GM10248 (cell line): ENCODE data around the gene ENHO.

Experiments used
- CTCF ChIA-PET: fragments of 300-600 bp; sonication (Branson Sonifier 250); formaldehyde crosslinking; extraction: SDS; loops from one replicate; lab custom pipeline; 2021; ENCODE audit warnings: antibody characterized with exemption; lab: Yijun Ruan, JAX
- POLR2A ChIA-PET: fragments of 350-650 bp; sonication (Branson Sonifier 250); formaldehyde crosslinking; extraction: SDS; loops from one replicate; lab custom pipeline; 2020; ENCODE audit warnings: antibody characterized with exemption; lab: Yijun Ruan, JAX
- DNase-seq: peaks from one replicate; pipeline ENCODE4 v3.0.0; 2012; ENCODE audit errors: extremely low spot score
- TF ChIP-seq, protein P1 (sequence below): IDR thresholded peaks from 2 replicates; pipeline ENCODE4 v1.5.1; 2012; ENCODE audit warnings: mild to moderate bottlenecking, low read depth; ENCODE audit errors: extremely low read depth, missing control alignments, control extremely low read depth

Gene ENHO

DNA sequence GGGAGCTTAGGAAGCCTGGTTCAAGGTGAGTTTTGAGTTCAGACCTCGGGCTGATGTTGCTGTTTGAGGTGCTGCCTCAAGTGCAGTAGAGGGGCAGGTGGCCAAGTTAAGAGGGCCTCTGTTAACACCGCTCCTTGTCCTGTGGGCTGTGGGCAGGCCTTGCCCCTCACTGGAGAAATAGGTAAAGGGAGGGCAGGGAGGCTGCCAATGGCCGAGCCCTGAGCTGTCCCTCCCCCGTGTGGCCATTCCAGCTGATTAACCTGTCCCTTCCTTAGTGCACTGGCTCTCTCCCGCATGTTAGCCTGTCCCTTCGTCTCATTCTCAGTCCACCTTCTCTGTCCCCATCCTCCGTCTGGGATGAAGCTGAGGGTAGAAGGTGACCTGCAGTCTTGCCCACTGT is 45.3 kb upstream of the ENHO start:
- TF ChIP-seq, protein P1, sequence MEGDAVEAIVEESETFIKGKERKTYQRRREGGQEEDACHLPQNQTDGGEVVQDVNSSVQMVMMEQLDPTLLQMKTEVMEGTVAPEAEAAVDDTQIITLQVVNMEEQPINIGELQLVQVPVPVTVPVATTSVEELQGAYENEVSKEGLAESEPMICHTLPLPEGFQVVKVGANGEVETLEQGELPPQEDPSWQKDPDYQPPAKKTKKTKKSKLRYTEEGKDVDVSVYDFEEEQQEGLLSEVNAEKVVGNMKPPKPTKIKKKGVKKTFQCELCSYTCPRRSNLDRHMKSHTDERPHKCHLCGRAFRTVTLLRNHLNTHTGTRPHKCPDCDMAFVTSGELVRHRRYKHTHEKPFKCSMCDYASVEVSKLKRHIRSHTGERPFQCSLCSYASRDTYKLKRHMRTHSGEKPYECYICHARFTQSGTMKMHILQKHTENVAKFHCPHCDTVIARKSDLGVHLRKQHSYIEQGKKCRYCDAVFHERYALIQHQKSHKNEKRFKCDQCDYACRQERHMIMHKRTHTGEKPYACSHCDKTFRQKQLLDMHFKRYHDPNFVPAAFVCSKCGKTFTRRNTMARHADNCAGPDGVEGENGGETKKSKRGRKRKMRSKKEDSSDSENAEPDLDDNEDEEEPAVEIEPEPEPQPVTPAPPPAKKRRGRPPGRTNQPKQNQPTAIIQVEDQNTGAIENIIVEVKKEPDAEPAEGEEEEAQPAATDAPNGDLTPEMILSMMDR = no peak
- ChIA-PET CTCF (no interaction called here), POLR2A (no interaction called here)
- DNase-seq = no peak

DNA sequence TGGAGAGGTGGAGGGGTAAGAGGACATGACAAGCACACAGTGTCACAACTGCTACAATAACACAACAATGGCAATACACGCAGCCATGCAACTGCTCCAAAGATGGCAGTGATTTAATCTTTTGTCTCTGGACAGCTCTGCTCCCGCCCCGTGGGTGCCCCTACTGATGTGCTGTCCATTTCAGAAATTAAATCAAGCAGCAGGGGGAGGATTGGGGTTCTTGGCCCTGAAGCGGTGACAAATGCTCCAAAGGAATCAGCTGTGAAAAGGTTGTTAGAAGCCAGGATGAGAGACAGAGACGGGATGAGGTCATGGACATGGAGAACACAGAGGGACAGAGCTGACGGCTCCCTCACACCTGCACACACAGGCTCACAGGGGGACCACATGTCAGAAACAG is 44.2 kb upstream of the ENHO start:
- TF ChIP-seq, protein P1 = no peak
- no peak for DNase-seq
- ChIA-PET CTCF (interaction anchor here (1.7 kb wide), 1 partner anchor 19 kb away, joined by 4 read pairs; no protein-coding TSS in a partner anchor), POLR2A (no interaction called here)

DNA sequence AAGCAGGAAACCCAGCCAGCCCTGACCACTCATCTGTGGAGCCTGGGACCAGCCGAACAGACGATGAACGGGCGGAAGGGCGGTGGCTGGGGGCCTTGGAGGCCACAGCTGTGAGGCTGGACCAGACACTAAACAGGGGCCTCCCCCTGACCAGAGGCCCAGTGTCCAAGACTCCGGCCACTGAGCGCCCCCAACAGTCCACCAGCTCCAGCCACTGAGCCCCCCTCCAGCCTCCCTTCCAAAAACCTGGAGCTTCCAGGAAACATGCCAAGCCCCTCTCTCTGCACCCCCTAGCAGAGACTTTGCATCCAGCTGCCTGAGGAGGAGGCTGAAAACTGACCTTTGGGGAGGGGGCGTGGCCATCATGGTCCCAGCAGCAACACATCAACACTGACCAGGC is 43.5 kb upstream of the ENHO start:
- ChIA-PET CTCF (interaction anchor here (1.7 kb wide), 1 partner anchor 18 kb away, joined by 4 read pairs; no protein-coding TSS in a partner anchor), POLR2A (no interaction called here)
- DNase-seq = no peak
- TF ChIP-seq, protein P1 = no peak

DNA sequence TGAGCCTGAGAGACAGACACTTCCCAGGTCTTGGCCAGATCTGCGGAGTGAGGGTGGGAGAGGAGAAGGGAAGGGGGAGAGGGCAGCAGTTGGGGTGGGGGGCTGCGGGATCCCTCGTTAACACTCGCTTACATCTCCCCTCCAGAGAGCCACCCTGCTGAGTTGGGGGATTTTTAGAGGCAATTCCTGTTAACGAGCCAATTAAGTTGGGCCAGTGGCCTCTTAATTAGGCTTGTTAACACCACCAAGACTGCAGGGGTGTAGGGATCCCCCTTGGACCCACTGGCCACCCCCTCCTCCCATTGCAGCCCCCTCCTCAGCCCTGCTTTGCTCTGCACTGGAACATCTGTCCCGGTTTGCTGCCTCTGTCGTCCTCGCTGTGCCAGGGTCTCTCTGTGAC is 43.1 kb upstream of the ENHO start:
- TF ChIP-seq, protein P1 = no peak
- ChIA-PET POLR2A (no interaction called here), CTCF (interaction anchor here (1.7 kb wide), 1 partner anchor 18 kb away, joined by 4 read pairs; no protein-coding TSS in a partner anchor)

DNA sequence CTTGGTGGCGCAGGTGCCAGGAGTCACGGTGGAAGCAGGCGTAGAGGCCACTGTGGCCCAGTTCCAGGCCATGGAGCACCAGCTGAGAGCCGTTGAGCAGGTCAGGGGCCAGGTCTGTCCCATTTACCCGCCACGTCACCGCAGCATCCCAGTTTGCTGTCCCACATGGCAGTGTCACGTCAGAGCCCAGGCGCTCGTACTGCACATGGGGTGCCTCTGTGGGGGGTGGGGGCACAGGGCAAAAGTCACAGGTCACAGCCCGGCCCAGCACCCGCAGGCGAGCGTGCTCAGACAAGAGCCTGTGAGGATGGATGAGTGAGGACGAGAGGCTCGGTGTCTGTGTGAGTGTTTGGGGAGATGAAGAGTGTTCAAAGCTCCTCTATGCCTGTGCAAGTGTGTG is 41.8 kb upstream of the ENHO start:
- TF ChIP-seq, protein P1 = no peak
- ChIA-PET CTCF (interaction anchor here (1.1 to 2.1 kb wide), 4 partner anchors 17 to 39 kb away, joined by 3 to 5 read pairs (median 4); no protein-coding TSS in a partner anchor), POLR2A (no interaction called here)
- DNase-seq = no peak

More for the DNA sequence above, 43.1 kb upstream of the ENHO start:
- no peak for DNase-seq

DNA sequence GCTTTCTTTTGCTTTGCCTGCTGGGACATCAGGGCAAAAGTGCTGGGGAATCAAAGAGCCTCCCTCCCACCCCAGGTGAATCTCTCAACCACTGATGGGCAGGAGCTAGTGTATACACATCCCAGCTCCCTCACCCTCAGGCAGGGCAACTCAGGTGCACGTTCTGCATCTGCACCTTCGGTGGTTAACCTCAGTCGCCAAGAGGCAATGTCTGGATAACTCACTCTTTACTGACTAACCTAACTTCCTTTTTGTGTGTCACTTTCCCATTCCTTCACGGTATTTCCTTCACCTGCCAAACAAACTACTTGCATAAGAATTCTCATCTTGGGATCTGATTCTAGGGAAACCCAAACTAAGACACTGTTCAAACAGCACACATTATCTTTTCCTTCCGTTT is 40.5 kb upstream of the ENHO start:
- DNase-seq = no peak
- CTCF ChIA-PET = interaction anchor here (2.0 to 2.9 kb wide), 3 partner anchors 8 to 41 kb away, joined by 5 to 8 read pairs (median 5); no protein-coding TSS in a partner anchor
- TF ChIP-seq, protein P1 = no peak
- POLR2A ChIA-PET = no interaction called here
